Testis (tissue), 3 donors: ENCODE results near the gene ICA1L. TPM values are rescaled to one million over a fixed set of nuclear protein-coding genes. Genes with fewer than 3 reads are reported as not detected.
A peak's percentile ranks its signal among the peaks of the same experiment; 100 is the strongest.

ENCODE experiments used
- DNase-seq: peaks from one replicate; pipeline ENCODE4 v3.0.0-alpha.2; 2019
- H3K27ac ChIP-seq, 2 donors: fragments of 200-600 bp; sonication (generic); one replicate each; pipeline ENCODE4 v1.5.1; 2019
- H3K27me3 ChIP-seq: fragments of 200-600 bp; sonication (generic); one replicate; pipeline ENCODE4 v1.5.1; 2019
- H3K36me3 ChIP-seq: fragments of 200-600 bp; sonication (generic); one replicate; pipeline ENCODE4 v1.5.1; 2017; ENCODE audit warnings: low read depth; ENCODE audit errors: missing control alignments
- H3K4me1 ChIP-seq: fragments of 200-600 bp; sonication (generic); one replicate; pipeline ENCODE4 v1.5.1; 2019
- H3K4me3 ChIP-seq, 2 donors: fragments of 200-600 bp; sonication (generic); one replicate each; pipeline ENCODE4 v1.5.1; 2017 to 2019
- H3K9me3 ChIP-seq: fragments of 200-600 bp; sonication (generic); one replicate; pipeline ENCODE4 v1.5.1; 2017
- CTCF ChIP-seq, 3 experiments: fragments of 450-650 bp in 2 of 3; fragments of 200-600 bp in 1 of 3; sonication (generic) in 1 of 3; IDR thresholded peaks; one replicate each; pipeline ENCODE4 v1.5.1; 2016 to 2019; ENCODE audit warnings: antibody characterized with exemption in 3 of 3, mild to moderate bottlenecking in 2 of 3, moderate library complexity in 1 of 3
- POLR2A ChIP-seq: fragments of 450-650 bp; IDR thresholded peaks from one replicate; pipeline ENCODE4 v1.6.1; 2017; ENCODE audit warnings: antibody characterized with exemption, mild to moderate bottlenecking, moderate library complexity
- WGBS, 2 donors: methylation state at CpG; one replicate each; pipeline ENCODE4 v1.1.5; 2018; 5-methylcytosine and 5-hydroxymethylcytosine counted together
- intact Hi-C: fragments of 100-400 bp; cut with DNase I; formaldehyde crosslinking; loops from one replicate; pipeline ENCODE4 v1.15.1; 2023; ENCODE audit warnings: low total_unique reads
- polyA plus RNA-seq: library from polyadenylated mRNA; stranded (reverse); fragments of 350-450 nt; fragmentation: Illumina TruSeq; extraction: RNeasy Lipid Tissue Mini Kit (QIAGEN cat#74804); gene quantifications from one replicate; pipeline ENCODE4 v1.2.3, GENCODE V29; 2014; ENCODE audit warnings: low read depth, low replicate concordance; ENCODE audit not compliant: insufficient read depth
- total RNA-seq, 2 donors: library from RNA; depleted of rRNA; stranded (reverse); fragments of >200 nt; gene quantifications; one replicate each; pipeline ENCODE4 v1.2.3, GENCODE V29; 2016

Gene ICA1L
- total and polyA plus RNA-seq, 3 donors from 2014 or later: 18.9 to 41.8 (median 36.0) TPM

GRCh38 chr2:202818321-202818720 lies 53.2 kb downstream of the ICA1L start:
- intact Hi-C loops: no loop called here
- DNase-seq: no peak
- H3K9me3 ChIP-seq: no peaks in the 10 kb centered on the region
- H3K27ac ChIP-seq: peak overlapping the region in 1 of 2 donors; percentile 66
- no peaks in the 10 kb centered on the region for H3K27me3 ChIP-seq
- peaks cover 35% of the 10 kb centered on the region for H3K4me1 ChIP-seq
- 36 to 49% methylated on average over 3 of the region's 3 CpGs for WGBS, 2 donors
- H3K4me3 ChIP-seq: no peak overlapping the region
- TF ChIP-seq POLR2A: no peak
- TF ChIP-seq CTCF (IDR thresholded peaks at IDR 0.05): no peak
- no peaks in the 10 kb centered on the region for H3K36me3 ChIP-seq

GRCh38 chr2:202817771-202818170 lies 53.8 kb downstream of the ICA1L start:
- intact Hi-C loops: no loop called here
- H3K36me3 ChIP-seq: no peaks in the 10 kb centered on the region
- H3K4me3 ChIP-seq: no peak overlapping the region
- peak overlapping the region; percentile 60 to 66 for H3K27ac ChIP-seq
- 50 to 53% methylated on average over 1 of the region's 1 CpG for WGBS, 2 donors
- no peak for DNase-seq
- no peaks in the 10 kb centered on the region for H3K9me3 ChIP-seq
- peaks cover 35% of the 10 kb centered on the region for H3K4me1 ChIP-seq
- no peaks in the 10 kb centered on the region for H3K27me3 ChIP-seq
- TF ChIP-seq POLR2A: no peak
- no peak for TF ChIP-seq CTCF (IDR thresholded peaks at IDR 0.05)

GRCh38 chr2:202815548-202816360 lies 55.8 kb downstream of the ICA1L start:
- TF ChIP-seq CTCF (IDR thresholded peaks at IDR 0.05): no peak
- TF ChIP-seq POLR2A: no peak
- Histone ChIP-seq H3K36me3 (no peaks in the 10 kb centered on the region), H3K4me3 (no peak overlapping the region), H3K9me3 (no peaks in the 10 kb centered on the region), H3K4me1 (peaks cover 35% of the 10 kb centered on the region), H3K27me3 (no peaks in the 10 kb centered on the region), H3K27ac (peak overlapping the region; percentile 60 to 66)
- DNase-seq: peak; percentile 64
- intact Hi-C loops: no loop called here
- 27 to 39% methylated on average over 4 of the region's 4 CpGs for WGBS, 2 donors

- WGBS, 2 donors: 94 to 97% methylated on average over 1 of the region's 1 CpG
- no peak for DNase-seq
- Histone ChIP-seq H3K9me3 (no peaks in the 10 kb centered on the region), H3K36me3 (no peaks in the 10 kb centered on the region), H3K4me3 (no peak overlapping the region), H3K4me1 (peaks cover 35% of the 10 kb centered on the region), H3K27ac (peak overlapping the region in 1 of 2 donors; percentile 41), H3K27me3 (no peaks in the 10 kb centered on the region)
- intact Hi-C loops: no loop called here
- TF ChIP-seq CTCF (IDR thresholded peaks at IDR 0.05) (no peak), POLR2A (no peak)
Measured at GRCh38 chr2:202814226-202814625, 57.3 kb downstream of the ICA1L start.

GRCh38 chr2:202813387-202813786 lies 58.2 kb downstream of the ICA1L start:
- intact Hi-C loops: no loop called here
- WGBS, 2 donors: 72 to 77% methylated on average over 3 of the region's 3 CpGs

More at GRCh38 chr2:202813387-202813786, 58.2 kb downstream of the ICA1L start:
- Histone ChIP-seq H3K27me3 (no peaks in the 10 kb centered on the region), H3K27ac (peak overlapping the region in 1 of 2 donors; percentile 41), H3K36me3 (no peaks in the 10 kb centered on the region), H3K4me1 (peaks cover 35% of the 10 kb centered on the region), H3K9me3 (no peaks in the 10 kb centered on the region), H3K4me3 (no peak overlapping the region)
- no peak for DNase-seq
- TF ChIP-seq CTCF (IDR thresholded peaks at IDR 0.05): no peak
- no peak for TF ChIP-seq POLR2A
